CD4-positive, alpha-beta T cell (primary cell): Measurements from ENCODE around the gene PDSS2. TPM values are rescaled to one million over a fixed set of nuclear protein-coding genes. Genes with fewer than 3 reads are reported as not detected.

Experiments used
- ATAC-seq: fragments of 200-7000 bp; cut with Tn5 transposase; one replicate; pipeline ENCODE4 v1.10.0; 2022; ENCODE audit warnings: mild to moderate bottlenecking; ENCODE audit not compliant: poor library complexity
- CTCF ChIA-PET: fragments of 350-600 bp; sonication (Branson Sonifier 250); formaldehyde crosslinking; loops from one replicate; lab custom pipeline; 2021; ENCODE audit warnings: antibody characterized with exemption, inconsistent platforms; lab: Charles Lee
- POLR2A ChIA-PET: fragments of 350-600 bp; sonication (Branson Sonifier 250); formaldehyde crosslinking; loops from one replicate; lab custom pipeline; 2021; ENCODE audit warnings: antibody characterized with exemption, inconsistent platforms; lab: Charles Lee
- DNase-seq, 14 experiments: peaks; one replicate each; pipeline ENCODE4 v3.0.0-alpha.2; 2013 to 2020; ENCODE audit warnings: mixed read lengths in 2 of 14
- H3K27ac ChIP-seq, 2 donors: one replicate each; pipeline versions ENCODE4 v1.5.1 to v1.7.0; 2013; ENCODE audit warnings: low read length in 2 of 2, low read depth in 1 of 2, mild to moderate bottlenecking in 1 of 2
- H3K27me3 ChIP-seq, 2 experiments: 1 replicate in 1 of 2; 2 replicates in 1 of 2; pipeline versions ENCODE4 v1.6.1 to v1.7.0; 2013; ENCODE audit warnings: low read length in 2 of 2, control low read depth in 1 of 2, mild to moderate bottlenecking in 1 of 2, moderate library complexity in 1 of 2; ENCODE audit not compliant: insufficient read depth in 2 of 2, control insufficient read depth in 1 of 2
- H3K36me3 ChIP-seq: one replicate; pipeline ENCODE4 v1.6.1; 2013; ENCODE audit warnings: low read length, control low read depth; ENCODE audit not compliant: insufficient read depth
- H3K4me1 ChIP-seq: one replicate; pipeline ENCODE4 v1.6.1; 2013; ENCODE audit warnings: low read length, control low read depth; ENCODE audit not compliant: insufficient read depth
- H3K4me3 ChIP-seq: one replicate; pipeline ENCODE4 v1.5.1; 2013; ENCODE audit warnings: mild to moderate bottlenecking, low read length, moderate library complexity
- H3K9me3 ChIP-seq, 2 experiments: 1 replicate in 1 of 2; 2 replicates in 1 of 2; pipeline versions ENCODE4 v1.6.1 to v1.7.0; 2013; ENCODE audit warnings: low read length in 2 of 2, mild to moderate bottlenecking in 2 of 2, control low read depth in 1 of 2, moderate library complexity in 1 of 2; ENCODE audit not compliant: control insufficient read depth in 1 of 2, insufficient read depth in 1 of 2
- H3K27ac Mint-ChIP-seq: one replicate; pipeline ENCODE4 v1.8.0; 2020; ENCODE audit warnings: mixed read lengths
- H3K27me3 Mint-ChIP-seq: one replicate; pipeline ENCODE4 v1.8.0; 2021; ENCODE audit warnings: mixed read lengths
- H3K36me3 Mint-ChIP-seq: one replicate; pipeline ENCODE4 v1.8.0; 2021; ENCODE audit warnings: low read depth, mixed read lengths
- H3K4me1 Mint-ChIP-seq: one replicate; pipeline ENCODE4 v1.8.0; 2021; ENCODE audit warnings: low read depth, mixed read lengths
- H3K4me3 Mint-ChIP-seq: one replicate; pipeline ENCODE4 v1.8.0; 2020; ENCODE audit warnings: mild to moderate bottlenecking, mixed read lengths
- H3K9me3 Mint-ChIP-seq: one replicate; pipeline ENCODE4 v1.8.0; 2020; ENCODE audit warnings: mixed read lengths
- intact Hi-C, 2 experiments: fragments of 100-400 bp; cut with DNase I in 1 of 2; cut with micrococcal nuclease in 1 of 2; formaldehyde crosslinking; loops; one replicate each; pipeline versions ENCODE4 v1.15.1 to v1.9.0; 2023 to 2025; cut with DNase I, micrococcal nuclease
- total RNA-seq, 174 experiments: library from RNA in 2 of 174; stranded (reverse) in 2 of 174; gene quantifications; one replicate each; pipeline ENCODE4 v1.2.3 and lab custom pipeline; 2021 to 2026
- TF ChIP-seq, protein P1 (sequence below): fragments of 200-600 bp; IDR thresholded peaks from one replicate; pipeline ENCODE4 v1.8.0; 2022; ENCODE audit warnings: antibody characterized with exemption, mild to moderate bottlenecking

Gene PDSS2
- total RNA-seq, 2 experiments from 2014 or later: 5.8 to 6.6 TPM

DNA sequence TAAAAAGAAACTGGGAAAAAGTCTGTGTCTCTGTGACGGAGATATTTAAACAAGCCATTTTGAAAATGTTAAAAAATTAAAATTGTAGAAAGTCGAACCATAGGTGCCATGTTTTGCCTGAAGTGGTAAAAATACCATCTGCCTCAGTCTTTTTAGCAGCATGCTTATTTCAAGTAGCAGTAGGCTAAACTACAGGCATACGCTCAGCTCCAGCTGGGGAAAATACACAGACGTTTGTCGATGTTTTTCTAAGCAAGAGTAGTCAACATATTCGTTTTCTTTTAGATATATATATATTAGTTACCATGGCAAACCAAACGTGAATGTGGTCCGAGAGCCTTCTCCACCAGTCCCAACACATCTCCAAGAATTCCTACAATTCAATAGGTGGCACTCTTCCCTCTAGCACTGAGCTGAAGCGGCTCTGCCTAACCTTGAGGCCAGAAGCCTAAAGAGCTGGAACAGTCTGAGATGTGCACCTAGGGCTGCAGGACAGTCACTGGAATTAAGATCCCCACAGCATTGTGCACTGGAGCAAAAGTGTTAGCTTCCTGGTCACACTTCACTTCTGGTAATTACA, 273.9 kb downstream of the PDSS2 start:
- DNase-seq (no peak), ATAC-seq (no peak)
- ChIA-PET POLR2A (no interaction called here), CTCF (no interaction called here)
- Histone ChIP-seq H3K27me3 (no peaks in the 10 kb centered on the region), H3K9me3 (no peaks in the 10 kb centered on the region), H3K27ac (no peak overlapping the region), H3K4me1 (no peaks in the 10 kb centered on the region), H3K4me3 (no peak overlapping the region), H3K36me3 (peaks cover 7% of the 10 kb centered on the region)
- no peaks in the 10 kb centered on the region for H3K27me3 Mint-ChIP-seq
- TF ChIP-seq, protein P1, sequence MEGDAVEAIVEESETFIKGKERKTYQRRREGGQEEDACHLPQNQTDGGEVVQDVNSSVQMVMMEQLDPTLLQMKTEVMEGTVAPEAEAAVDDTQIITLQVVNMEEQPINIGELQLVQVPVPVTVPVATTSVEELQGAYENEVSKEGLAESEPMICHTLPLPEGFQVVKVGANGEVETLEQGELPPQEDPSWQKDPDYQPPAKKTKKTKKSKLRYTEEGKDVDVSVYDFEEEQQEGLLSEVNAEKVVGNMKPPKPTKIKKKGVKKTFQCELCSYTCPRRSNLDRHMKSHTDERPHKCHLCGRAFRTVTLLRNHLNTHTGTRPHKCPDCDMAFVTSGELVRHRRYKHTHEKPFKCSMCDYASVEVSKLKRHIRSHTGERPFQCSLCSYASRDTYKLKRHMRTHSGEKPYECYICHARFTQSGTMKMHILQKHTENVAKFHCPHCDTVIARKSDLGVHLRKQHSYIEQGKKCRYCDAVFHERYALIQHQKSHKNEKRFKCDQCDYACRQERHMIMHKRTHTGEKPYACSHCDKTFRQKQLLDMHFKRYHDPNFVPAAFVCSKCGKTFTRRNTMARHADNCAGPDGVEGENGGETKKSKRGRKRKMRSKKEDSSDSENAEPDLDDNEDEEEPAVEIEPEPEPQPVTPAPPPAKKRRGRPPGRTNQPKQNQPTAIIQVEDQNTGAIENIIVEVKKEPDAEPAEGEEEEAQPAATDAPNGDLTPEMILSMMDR: no peak
- no peaks in the 10 kb centered on the region for H3K9me3 Mint-ChIP-seq
- H3K27ac Mint-ChIP-seq: no peak overlapping the region
- H3K36me3 Mint-ChIP-seq: peaks cover 22% of the 10 kb centered on the region
- H3K4me1 Mint-ChIP-seq: no peaks in the 10 kb centered on the region
- intact Hi-C loops: no loop called here
- no peak overlapping the region for H3K4me3 Mint-ChIP-seq

DNA sequence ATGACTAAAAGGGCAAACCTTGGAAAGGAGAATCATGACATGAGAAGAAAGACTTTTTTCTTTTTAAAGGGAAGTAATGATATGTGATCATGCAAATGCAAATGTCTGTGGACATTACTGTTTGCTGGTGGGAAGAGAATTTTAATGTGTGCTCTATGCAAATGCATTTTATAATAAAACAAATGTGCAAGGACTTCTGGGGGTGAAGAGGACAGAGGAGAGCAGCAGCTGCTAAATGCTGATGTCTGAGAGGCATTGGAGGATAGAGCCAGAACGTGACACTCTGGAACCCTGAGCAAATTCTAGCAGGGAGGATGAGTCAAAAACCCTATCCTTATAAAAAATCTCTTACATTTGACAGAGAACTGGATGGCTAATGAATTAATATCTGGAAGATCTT, 274.9 kb downstream of the PDSS2 start:
- CTCF ChIA-PET: no interaction called here
- intact Hi-C loops: no loop called here

GRCh38 chr6:107180099-107180498, 279.3 kb downstream of the PDSS2 start:
- TF ChIP-seq, protein P1: no peak
- Mint-ChIP-seq H3K27me3 (no peaks in the 10 kb centered on the region), H3K4me3 (no peak overlapping the region), H3K4me1 (no peaks in the 10 kb centered on the region), H3K36me3 (peaks cover 20% of the 10 kb centered on the region), H3K27ac (no peak overlapping the region), H3K9me3 (no peaks in the 10 kb centered on the region)
- ChIA-PET CTCF (no interaction called here), POLR2A (no interaction called here)
- no peaks in the 10 kb centered on the region for H3K9me3 ChIP-seq
- DNase-seq (no peak), ATAC-seq (no peak)
- H3K4me3 ChIP-seq: no peak overlapping the region
- H3K36me3 ChIP-seq: peaks cover 5% of the 10 kb centered on the region
- intact Hi-C loops: no loop called here
- no peak overlapping the region for H3K27ac ChIP-seq
- H3K27me3 ChIP-seq: no peaks in the 10 kb centered on the region
- no peaks in the 10 kb centered on the region for H3K4me1 ChIP-seq

More for the DNA sequence above, 274.9 kb downstream of the PDSS2 start:
- Mint-ChIP-seq H3K4me1 (no peaks in the 10 kb centered on the region), H3K36me3 (peaks cover 17% of the 10 kb centered on the region), H3K27ac (no peak overlapping the region), H3K27me3 (no peaks in the 10 kb centered on the region), H3K9me3 (no peaks in the 10 kb centered on the region), H3K4me3 (no peak overlapping the region)
- ATAC-seq: no peak
- Histone ChIP-seq H3K9me3 (no peaks in the 10 kb centered on the region), H3K4me1 (no peaks in the 10 kb centered on the region), H3K27me3 (no peaks in the 10 kb centered on the region), H3K36me3 (peaks cover 8% of the 10 kb centered on the region), H3K27ac (no peak overlapping the region), H3K4me3 (no peak overlapping the region)
- POLR2A ChIA-PET: no interaction called here
- TF ChIP-seq, protein P1: no peak
- DNase-seq: no peak
